Osteoblast (primary cell): ENCODE measurements around the gene ZNF496. TPM values are rescaled to one million over a fixed set of nuclear protein-coding genes. Genes with fewer than 3 reads are reported as not detected.
"Not testable (repeated sequence)": the region's sequence is repeated elsewhere in the genome, so short reads cannot be mapped to it uniquely, and the experiment has no call there.

Experiments
- DNase-seq: peaks from one replicate; pipeline ENCODE4 v3.0.0; 2011; ENCODE audit warnings: low spot score, mixed read lengths; ENCODE audit not compliant: insufficient read length; ENCODE audit errors: missing footprints
- H2AFZ ChIP-seq: 2 replicates; pipeline ENCODE4 v1.6.0; 2011; ENCODE audit warnings: mild to moderate bottlenecking, low read length
- H3K27ac ChIP-seq: 2 replicates; pipeline ENCODE4 v1.5.1; 2011; ENCODE audit warnings: mild to moderate bottlenecking, low read depth, low read length, moderate library complexity
- H3K27me3 ChIP-seq: 2 replicates; pipeline ENCODE4 v1.6.0; 2012; ENCODE audit warnings: mild to moderate bottlenecking, control low read depth, inconsistent platforms, low read length, moderate library complexity; ENCODE audit not compliant: insufficient read depth
- H3K36me3 ChIP-seq: 2 replicates; pipeline ENCODE4 v1.5.1; 2011; ENCODE audit warnings: mild to moderate bottlenecking, low read length, control low read depth, moderate library complexity; ENCODE audit not compliant: insufficient read depth
- H3K4me1 ChIP-seq: 2 replicates; pipeline ENCODE4 v1.5.1; 2011; ENCODE audit warnings: mild to moderate bottlenecking, low read length, control low read depth, moderate library complexity; ENCODE audit not compliant: insufficient read depth
- H3K4me2 ChIP-seq: 2 replicates; pipeline ENCODE4 v1.6.0; 2011; ENCODE audit warnings: mild to moderate bottlenecking, low read length; ENCODE audit not compliant: insufficient read depth
- H3K4me3 ChIP-seq: fragments of 200-600 bp; sonication (generic); 3 replicates; pipeline ENCODE4 v1.5.1; 2012; ENCODE audit warnings: mild to moderate bottlenecking, low read length, inconsistent platforms; ENCODE audit not compliant: insufficient read depth
- H3K79me2 ChIP-seq: 2 replicates; pipeline ENCODE4 v1.6.0; 2012; ENCODE audit warnings: mild to moderate bottlenecking, low read length, control low read depth, inconsistent platforms; ENCODE audit not compliant: insufficient read depth
- H3K9me3 ChIP-seq: 2 replicates; pipeline ENCODE4 v1.5.1; 2011; ENCODE audit warnings: low read depth, low read length, control low read depth
- H4K20me1 ChIP-seq: 2 replicates; pipeline ENCODE4 v1.6.0; 2012; ENCODE audit warnings: mild to moderate bottlenecking, low read length, control low read depth; ENCODE audit not compliant: insufficient read depth
- total RNA-seq: library from RNA; depleted of rRNA; stranded (reverse); fragments of >200 nt; gene quantifications from 2 replicates; pipeline ENCODE4 v1.2.3, GENCODE V29; 2012
- TF ChIP-seq, protein P1 (sequence below): IDR thresholded peaks from 2 replicates; pipeline ENCODE4 v1.5.1; 2011; ENCODE audit warnings: mild to moderate bottlenecking, low read depth, low read length, moderate library complexity; ENCODE audit errors: extremely low read depth

ZNF496 gene
- total RNA-seq, 1 donor = 29.3 TPM

DNA sequence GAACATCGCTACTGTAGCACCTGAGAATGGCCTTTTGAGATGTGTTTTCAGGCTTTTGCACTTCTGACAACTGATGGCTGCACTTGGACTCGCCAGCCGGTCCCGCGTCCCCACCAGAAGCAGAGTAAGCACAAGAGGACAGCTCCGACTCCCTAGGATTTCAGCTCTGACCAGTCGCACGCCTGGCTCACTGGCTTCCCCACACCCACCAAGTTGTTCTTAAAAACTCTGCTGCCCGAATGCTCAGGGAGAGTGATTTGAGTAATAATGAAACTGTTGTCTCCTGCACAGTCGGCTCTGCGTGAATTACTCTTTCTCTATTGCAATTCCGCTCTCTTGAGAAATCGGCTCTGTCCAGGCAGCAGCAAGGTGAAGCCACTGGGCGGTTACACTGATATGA, 44.1 kb upstream of the ZNF496 start:
- TF ChIP-seq, protein P1, sequence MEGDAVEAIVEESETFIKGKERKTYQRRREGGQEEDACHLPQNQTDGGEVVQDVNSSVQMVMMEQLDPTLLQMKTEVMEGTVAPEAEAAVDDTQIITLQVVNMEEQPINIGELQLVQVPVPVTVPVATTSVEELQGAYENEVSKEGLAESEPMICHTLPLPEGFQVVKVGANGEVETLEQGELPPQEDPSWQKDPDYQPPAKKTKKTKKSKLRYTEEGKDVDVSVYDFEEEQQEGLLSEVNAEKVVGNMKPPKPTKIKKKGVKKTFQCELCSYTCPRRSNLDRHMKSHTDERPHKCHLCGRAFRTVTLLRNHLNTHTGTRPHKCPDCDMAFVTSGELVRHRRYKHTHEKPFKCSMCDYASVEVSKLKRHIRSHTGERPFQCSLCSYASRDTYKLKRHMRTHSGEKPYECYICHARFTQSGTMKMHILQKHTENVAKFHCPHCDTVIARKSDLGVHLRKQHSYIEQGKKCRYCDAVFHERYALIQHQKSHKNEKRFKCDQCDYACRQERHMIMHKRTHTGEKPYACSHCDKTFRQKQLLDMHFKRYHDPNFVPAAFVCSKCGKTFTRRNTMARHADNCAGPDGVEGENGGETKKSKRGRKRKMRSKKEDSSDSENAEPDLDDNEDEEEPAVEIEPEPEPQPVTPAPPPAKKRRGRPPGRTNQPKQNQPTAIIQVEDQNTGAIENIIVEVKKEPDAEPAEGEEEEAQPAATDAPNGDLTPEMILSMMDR = no peak
- Histone ChIP-seq H3K4me3 (no peak overlapping the region), H2AFZ (no peak overlapping the region), H3K27me3 (no peaks in the 10 kb centered on the region), H3K79me2 (no peaks in the 10 kb centered on the region), H3K9me3 (no peaks in the 10 kb centered on the region), H3K4me2 (no peak overlapping the region), H3K36me3 (no peaks in the 10 kb centered on the region), H3K4me1 (no peaks in the 10 kb centered on the region), H4K20me1 (no peaks in the 10 kb centered on the region), H3K27ac (no peak overlapping the region)
- DNase-seq = no peak

DNA sequence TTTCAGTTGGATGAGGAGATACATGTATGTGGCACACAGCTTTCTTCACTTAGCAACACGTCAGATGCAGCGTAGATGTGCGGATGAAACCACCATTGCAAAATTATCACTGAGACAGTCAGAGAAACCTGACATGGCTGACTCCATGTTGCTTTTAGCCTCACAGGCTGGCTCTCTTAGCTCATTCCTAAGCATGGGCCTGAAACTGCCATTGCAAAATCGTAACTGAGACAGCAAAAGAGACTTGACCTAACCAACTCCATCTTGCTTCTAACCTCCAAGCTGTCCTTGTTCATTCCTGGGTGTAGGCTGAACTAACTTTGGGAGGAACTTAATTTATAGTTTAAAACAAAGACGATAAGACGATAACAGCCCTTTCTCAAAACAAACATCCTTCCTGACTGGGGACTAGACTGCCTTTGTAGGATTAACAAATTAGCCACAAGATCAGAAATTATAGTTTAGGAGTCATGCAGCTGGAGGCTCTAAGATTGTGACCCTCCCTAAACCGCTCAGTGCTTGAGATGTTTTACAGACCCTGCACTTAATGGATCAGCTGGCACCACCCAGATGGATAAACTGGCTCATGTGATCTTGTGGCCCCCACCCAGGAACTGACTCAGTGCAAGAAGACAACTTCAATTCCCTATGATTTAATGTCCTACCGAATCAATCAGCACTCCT, 43.1 kb upstream of the ZNF496 start:
- H3K27me3 ChIP-seq, H3K79me2 ChIP-seq, H3K36me3 ChIP-seq, H3K4me2 ChIP-seq, H4K20me1 ChIP-seq, H3K4me1 ChIP-seq, H3K4me3 ChIP-seq, H3K27ac ChIP-seq, H2AFZ ChIP-seq, DNase-seq, H3K9me3 ChIP-seq: not testable (repeated sequence)

DNA sequence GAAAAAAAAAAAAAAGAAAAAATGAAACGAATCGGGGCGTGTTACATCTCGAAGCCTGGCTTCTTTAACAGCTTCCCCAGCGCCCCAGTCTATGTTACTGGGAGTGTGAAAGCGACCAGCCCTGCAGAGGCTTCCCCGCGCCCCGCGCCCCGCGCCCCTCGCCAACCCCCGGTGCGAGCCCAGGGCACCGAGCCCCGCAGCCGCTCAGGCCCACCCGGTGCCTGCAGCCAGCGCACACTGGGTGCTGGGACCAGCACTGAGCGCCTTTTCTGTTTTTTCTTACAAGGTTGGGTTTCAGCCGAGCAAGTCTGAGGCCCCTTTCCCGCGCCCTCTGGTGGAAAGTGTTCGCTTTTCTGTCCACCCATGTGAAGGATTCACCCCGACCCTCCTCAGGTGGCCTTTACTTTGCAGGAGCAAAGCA, 42.1 kb upstream of the ZNF496 start:
- H3K4me1 ChIP-seq = no peaks in the 10 kb centered on the region
- peak overlapping the region; percentile 46 for H3K4me3 ChIP-seq
- H3K27ac ChIP-seq = no peak overlapping the region
- no peaks in the 10 kb centered on the region for H3K79me2 ChIP-seq
- H3K27me3 ChIP-seq = no peaks in the 10 kb centered on the region
- H3K9me3 ChIP-seq = no peaks in the 10 kb centered on the region
- TF ChIP-seq, protein P1 = peak; percentile 58
- H2AFZ ChIP-seq = peak overlapping the region; percentile 59
- DNase-seq = peak; percentile 84
- no peaks in the 10 kb centered on the region for H3K36me3 ChIP-seq
- peak overlapping the region; percentile 72 for H3K4me2 ChIP-seq
- no peaks in the 10 kb centered on the region for H4K20me1 ChIP-seq

DNA sequence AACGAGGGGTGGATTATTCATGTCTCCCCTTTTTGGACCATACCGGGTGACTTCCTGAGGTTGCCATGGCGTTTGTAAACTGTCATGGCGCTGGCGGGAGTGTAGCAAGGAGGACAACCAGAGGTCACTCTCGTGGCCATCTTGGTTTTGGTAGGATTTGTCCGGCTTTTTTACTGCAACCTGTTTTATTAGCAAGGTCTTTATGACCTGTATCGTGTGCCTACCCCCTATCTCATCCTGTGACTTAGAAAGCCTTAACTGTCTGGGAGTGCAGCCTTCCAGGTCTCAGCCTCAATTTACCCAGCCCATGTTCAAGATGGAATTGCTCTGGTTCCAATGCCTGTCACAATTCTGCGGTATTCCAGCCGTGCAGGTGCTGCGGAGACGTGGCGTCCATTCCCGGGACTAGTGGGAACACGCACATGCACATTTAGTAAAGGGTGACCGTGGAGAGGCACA, 40.2 kb upstream of the ZNF496 start:
- TF ChIP-seq, protein P1 = no peak
- Histone ChIP-seq H3K79me2 (no peaks in the 10 kb centered on the region), H3K4me1 (peaks cover 11% of the 10 kb centered on the region), H3K9me3 (no peaks in the 10 kb centered on the region), H3K27me3 (no peaks in the 10 kb centered on the region), H4K20me1 (no peaks in the 10 kb centered on the region), H3K4me2 (no peak overlapping the region), H3K36me3 (no peaks in the 10 kb centered on the region), H3K27ac (no peak overlapping the region), H3K4me3 (no peak overlapping the region), H2AFZ (no peak overlapping the region)
- DNase-seq = no peak
